Measurements from ENCODE around the gene CFAP251.
"Not testable (repeated sequence)": the region's sequence is repeated elsewhere in the genome, so short reads cannot be mapped to it uniquely, and the experiment has no call there.

Gene CFAP251

DNA sequence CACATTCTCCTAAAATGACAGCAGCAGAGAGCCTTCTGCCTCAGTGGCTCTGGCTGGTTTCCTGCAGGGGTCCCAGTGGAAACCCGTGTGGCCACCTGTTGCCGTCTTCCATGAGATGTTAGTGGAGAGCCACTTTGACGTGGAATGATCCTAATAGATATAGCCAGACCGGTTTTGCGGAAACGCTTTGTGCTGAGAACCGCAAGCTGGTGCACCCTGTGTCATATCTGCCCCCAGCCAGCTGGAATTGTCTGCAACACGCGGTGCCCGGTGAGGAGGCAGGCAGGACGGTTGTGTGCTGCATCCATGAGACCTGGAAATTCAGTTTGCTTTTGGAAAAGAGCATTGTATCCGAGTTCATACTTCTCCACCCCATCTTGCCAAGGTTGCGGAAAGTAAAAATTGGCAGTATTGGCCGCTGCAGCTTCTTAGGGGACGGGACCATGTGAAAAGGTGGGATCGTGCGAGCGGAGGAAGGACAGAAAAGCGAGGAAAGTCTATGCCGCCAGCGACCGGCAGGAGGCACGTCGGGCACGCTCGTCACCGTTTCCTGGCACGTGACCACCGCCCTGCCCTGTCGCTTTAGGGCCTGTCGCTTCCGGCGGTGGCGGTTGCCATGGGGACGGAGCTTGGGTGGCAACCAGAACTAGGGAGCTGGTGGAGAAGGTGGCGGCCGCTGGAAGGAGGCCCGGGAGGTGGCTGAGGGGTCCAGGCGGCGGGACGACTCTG lies at the start of gene CFAP251:
TSS of gene CFAP251 (plus strand) at position 643 of the 729 bp plus-strand sequence. CDS start 2,714 bp downstream, outside the sequence.
- DNase-seq = peak; percentile 96

GRCh38 chr12:121869229-121869628 lies 49.2 kb upstream of the CFAP251 start:
- not testable (repeated sequence) for DNase-seq

DNA sequence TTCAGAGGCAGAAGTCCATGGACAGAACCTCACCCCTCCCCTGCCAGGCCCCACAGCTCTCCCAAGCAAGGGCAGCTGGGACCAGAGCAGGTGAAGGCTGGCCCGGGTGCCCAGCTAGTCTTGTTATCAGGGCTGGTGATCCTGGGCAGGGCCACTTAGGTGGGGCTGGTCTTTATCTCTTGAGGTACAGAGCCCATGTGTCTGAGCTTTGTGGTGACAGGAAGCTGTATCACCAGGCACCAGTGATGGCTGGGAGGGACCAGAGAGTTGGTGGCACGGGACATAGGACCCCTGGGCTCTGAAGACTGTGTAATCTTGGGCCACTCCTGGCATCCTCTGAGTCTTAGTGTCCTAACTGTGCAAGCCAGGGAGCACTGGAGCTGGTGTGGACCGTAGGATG lies 46.9 kb upstream of the CFAP251 start:
- DNase-seq = no peak

DNA sequence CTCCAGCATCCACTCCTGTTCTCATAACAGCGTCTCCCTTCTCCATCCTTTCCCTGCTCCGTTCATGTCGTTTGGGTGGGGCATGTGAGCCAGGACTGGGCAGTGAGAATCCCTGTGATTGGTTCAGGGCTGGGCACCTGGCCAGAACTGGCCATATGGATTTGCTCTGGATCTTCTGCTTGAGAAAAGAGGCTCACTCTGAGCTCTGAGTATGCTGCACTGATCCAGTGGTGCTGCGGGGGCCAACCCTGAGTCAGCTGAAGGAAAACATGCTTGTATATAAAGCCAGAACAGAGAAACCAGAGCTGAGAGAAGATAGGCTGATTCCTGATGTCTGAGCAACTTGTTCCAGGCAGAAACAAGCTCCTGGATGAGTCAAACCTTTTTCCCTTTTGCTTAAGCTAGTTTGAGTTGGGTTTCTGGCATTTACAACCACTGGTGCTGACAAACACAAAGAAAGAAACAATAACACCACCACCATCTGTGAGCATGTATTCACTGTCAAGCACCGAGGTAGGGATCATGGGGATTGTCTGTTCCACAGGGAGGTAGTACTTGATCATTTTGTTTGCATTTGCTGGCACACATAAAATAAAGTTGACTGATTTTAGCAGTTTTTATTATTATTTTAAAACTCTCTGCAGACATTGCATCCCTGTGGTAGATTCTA lies 45.7 kb upstream of the CFAP251 start:
- no peak for DNase-seq

DNA sequence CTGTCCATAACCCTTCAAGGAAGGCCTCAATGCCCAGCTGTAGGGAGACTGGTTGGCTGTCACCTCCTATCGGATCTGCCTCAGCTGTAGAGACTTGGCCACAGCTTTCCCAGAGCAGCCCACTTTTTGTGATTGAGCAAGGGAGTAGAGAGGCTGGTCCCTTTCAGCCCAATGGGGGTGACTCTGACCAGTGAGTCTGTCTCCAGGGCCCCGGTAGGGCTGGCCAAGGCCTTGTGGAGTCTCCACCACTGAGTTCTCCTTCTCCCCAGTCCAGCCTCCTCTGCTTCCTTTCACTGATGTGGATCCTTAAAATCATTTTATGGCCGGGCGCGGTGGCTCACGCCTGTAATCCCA lies 45.2 kb upstream of the CFAP251 start:
- no peak for DNase-seq

- no peak for DNase-seq
Observed at GRCh38 chr12:121874071-121874470, 44.3 kb upstream of the CFAP251 start.

DNA sequence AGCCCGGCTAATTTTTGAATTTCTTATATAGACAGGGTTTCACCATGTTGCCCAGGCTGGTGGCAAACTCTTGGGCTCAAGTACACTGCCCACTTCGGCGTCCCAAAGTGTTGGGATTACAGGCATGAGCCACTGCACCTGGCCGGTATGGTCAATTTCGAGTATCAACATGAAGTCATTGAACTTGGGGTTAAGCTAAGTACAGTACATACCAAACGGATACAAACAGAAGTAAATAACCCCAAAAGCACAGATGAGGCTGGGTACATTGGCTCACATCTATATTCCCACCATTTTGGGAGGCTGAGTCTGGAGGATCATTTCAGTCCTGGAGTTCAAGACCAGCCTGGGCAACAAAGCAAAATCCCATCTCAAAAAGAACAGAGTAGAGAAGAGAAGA lies 42.8 kb upstream of the CFAP251 start:
- no peak for DNase-seq

DNA sequence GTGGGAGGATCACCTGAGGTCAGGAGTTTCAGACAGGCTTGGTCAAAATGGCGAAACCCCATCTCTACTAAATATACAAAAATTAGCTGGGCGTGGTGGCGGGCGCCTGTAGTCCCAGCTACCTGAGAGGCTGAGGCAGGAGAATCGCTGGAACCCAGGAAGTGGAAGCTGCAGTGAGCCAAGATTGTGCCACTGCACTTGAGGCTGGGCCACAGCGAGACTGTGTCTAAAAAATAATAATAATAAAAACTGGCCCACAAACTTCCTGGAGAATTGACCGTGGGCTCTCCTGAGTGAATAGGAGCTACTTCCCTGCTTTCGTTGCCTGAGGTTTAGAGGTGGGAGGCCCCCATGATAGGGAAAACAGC lies 42.3 kb upstream of the CFAP251 start:
- not testable (repeated sequence) for DNase-seq

DNA sequence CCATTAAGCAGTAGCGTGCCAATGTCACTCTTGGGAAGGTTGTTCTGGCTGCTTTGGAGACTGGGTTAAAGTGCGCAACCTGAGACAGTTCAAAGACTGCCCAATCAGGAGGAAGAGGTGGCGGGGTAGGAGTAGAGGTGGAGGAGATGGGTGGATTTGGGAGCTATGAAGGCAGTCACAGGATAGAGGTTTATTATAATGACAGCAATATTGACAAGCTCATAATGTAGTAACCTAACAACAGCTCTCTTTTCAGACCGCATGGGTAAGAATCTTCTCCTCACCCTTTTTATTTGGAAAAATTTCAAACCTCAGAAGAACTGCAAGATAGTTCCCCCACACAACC lies 35.1 kb upstream of the CFAP251 start:
- no peak for DNase-seq

DNA sequence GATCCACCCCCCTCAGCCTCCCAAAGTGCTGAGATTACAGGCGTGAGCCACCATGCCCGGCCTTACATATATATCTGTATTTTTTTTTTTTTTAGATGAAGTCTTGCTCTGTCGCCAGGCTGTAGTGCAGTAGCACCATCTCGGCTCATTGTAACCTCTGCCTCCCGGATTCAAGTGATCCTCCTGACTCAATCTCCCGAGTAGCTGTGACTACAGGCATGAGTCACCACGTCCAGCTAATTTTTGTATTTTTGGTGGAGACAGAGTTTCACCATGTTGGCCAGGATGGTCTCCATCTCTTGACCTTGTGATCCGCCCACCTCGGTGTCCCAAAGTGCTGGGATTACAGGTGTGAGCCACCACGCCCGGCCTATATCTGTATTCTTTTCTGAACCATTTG lies 33.3 kb upstream of the CFAP251 start:
- DNase-seq = not testable (repeated sequence)

DNA sequence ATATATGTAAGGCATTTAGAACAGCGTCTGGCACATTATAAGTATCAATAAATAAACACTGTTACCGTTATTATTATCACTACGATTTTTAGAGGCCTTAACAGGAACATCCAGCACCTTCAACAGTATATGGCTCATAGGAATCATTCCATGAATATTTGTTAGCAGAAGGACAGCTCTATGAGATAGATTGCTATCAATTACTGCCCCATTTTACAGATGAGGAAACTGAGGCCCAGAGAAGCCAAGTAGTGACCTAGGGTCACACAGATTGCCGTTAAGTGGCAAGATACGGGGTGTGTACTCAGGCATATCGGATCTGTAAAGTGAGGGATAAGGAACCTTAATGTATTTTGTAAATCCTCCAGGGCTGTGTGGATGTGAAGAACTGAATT lies 30.3 kb upstream of the CFAP251 start:
- DNase-seq = no peak

DNA sequence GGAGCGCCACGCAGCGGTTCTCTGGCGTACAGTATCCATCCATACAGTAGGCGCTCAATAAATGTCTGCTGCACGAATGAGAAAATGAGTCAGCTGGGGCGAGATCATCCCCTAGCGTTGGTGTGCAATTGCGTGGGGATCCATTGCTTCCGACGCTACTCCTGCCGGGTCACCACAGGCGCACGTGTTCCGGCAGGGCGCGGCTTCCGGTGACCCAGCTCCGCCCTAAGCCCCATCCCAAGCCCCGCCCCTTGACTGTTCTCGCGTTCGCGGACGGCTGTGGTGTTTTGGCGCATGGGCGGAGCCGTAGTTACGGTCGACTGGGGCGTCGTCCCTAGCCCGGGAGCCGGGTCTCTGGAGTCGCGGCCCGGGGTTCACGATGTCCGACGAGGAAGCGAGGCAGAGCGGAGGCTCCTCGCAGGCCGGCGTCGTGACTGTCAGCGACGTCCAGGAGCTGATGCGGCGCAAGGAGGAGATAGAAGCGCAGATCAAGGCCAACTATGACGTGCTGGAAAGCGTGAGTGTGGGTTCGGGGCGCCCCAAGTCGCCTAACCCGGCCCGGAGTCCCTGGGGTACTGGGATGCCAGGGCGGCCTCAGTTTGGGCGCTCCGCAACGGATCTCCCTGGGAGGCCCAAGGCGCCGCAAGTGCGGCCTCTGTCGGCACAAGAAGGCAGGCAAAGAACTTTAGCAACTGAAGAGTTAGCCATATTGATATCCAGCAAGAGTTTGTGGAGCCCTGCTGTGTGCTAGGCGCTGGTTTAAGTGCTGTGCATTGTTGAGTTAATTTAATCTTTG lies 29.7 kb upstream of the CFAP251 start, which contains the start of gene PSMD9:
TSS of gene PSMD9 (plus strand) at position 313 of the 796 bp plus-strand sequence. CDS start at position 380, 67 bp downstream.
- DNase-seq = peak; percentile 96

DNA sequence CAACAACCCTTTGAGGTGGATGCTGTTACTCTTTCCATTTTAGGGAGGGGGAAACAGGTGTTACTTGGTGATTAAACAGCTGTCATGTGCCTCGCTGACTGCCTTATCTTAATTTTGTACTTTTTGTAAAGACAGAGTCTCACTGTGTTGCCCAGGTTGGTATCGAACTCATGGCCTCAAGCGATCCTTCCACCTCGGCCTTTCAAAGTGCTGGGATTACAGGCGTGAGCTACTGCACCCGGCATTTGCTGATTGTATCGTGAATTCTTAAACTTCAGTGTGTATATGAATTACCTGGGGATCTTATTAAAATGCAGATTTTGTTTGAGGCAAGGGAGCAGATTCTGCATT lies 29.1 kb upstream of the CFAP251 start:
- no peak for DNase-seq

DNA sequence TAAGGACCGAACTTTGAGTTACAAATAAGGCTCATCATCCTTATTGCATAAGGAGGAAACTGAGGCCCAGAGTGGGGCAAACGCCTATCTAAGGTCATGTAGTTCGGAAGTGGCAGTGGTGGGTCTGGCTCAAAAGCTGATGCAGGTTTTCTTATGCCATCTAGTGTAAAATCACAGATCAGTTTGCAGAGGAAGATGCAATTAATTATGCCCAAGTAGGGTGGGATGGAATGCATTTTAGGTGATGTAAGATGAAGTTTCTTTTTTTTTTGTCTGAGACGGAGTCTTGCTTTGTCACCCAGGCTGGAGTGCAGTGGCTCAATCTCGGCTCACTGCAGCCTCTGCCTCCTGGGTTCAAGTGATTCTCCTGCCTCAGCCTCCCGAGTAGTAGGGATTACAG lies 28.7 kb upstream of the CFAP251 start:
- DNase-seq = not testable (repeated sequence)

GRCh38 chr12:121892673-121893561 lies 25.5 kb upstream of the CFAP251 start:
- no peak for DNase-seq

GRCh38 chr12:121893961-121894460 lies 24.4 kb upstream of the CFAP251 start:
- DNase-seq = no peak

- DNase-seq = no peak
Observed at GRCh38 chr12:121894633-121895032, 23.8 kb upstream of the CFAP251 start.

- no peak for DNase-seq
Observed at GRCh38 chr12:121898287-121898686, 20.1 kb upstream of the CFAP251 start.

DNA sequence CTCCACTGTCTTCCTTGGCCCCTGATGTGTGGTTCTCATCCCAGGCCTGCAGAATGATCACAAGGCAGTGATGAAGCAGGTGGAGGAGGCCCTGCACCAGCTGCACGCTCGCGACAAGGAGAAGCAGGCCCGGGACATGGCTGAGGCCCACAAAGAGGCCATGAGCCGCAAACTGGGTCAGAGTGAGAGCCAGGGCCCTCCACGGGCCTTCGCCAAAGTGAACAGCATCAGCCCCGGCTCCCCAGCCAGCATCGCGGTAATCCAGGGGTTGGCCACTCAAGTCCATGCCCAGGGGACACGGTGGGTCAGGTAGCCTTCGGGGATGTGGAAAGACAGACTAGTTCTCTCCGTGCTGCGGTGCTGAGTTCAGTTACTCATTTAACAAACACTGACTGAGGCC lies 18.8 kb upstream of the CFAP251 start:
- no peak for DNase-seq

GRCh38 chr12:121903202-121903601 lies 15.2 kb upstream of the CFAP251 start:
- no peak for DNase-seq

DNA sequence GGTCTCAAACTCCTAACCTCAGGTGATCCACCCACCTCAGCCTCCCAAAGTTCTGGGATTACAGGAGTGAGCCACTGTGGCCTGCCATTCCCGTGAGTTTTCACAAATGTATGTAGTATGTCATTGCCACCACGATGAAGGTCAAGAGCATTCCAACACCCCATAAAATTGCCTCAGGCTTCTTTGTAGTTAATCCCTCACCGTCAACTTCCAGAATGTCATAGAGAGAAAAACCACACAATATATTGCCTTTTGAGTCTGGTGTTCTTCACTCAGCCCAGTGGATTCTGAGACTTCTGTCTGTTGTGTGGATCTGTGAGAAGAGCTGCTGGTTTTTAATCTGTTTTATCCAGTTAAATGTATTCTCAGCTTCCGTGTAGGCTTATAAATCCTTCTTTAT lies 12.6 kb upstream of the CFAP251 start:
- no peak for DNase-seq

DNA sequence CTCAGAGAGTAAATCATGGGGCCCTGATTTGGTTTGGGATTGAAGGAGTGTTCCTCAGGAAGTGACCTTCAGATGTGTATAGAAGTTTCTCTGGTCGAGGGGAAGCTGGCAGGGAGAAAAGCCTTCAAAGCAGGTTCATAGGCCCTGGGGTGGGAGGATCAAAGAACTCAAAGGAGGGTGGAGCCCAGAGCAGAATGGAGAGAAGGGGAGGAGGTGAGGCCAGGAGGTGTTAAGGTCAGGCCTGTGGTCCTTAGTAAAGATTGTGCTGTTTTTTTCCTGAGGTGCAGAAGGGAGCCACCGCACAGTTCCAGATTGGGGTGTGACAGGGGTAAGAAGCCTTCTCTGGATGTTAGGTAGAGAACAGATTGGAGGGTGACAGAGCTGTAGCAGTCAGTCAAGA lies 9.7 kb upstream of the CFAP251 start:
- DNase-seq = no peak

All from NCI-H1436 (cell line).